ENCODE data around the gene NR1D1.

DNA sequence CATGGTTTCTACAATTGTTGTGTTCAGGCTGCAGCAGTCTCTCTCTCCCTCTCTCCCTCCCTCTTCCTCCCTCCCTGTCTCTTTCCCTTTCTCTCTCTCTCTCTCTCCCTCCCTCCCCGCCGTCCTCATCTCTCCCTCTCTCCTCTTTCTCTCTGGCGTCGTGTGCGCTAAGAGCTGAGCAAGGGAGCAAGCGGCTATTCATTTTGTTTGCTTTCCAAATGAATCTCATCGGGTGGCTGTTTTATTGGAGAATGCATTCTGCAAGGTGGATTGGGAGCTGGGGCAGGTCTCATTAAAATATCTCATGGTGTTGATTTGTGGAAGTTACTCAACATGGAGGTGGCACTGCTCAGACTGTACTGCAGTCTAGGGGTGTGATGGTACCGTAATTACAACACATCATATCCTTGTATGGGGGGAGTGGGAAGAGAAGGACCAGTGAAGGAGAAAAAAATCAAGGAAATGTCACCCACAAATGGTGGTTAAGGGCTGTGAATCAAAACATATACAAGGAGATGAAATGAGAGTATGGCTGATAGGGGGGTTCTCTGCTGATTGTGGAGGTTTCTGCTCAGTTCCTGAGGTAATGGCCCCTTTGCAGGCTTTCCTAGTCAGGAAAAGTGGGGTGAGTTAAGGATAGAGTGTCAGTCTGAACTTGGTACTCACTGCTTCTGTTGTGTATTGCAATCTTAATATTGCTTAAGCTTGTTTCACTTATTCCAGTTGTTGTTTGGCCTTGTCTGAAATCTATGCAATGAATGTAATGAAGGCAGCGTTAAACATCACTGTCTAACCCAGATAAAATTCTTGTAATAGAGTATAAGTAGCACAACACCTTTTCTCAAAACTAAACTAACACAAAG is 24.1 kb upstream of the NR1D1 start:
- no peak for TF ChIP-seq EZH2 (IDR thresholded peaks at IDR 0.05; ENCODE audit: low read depth)
- TF ChIP-seq, protein P1, sequence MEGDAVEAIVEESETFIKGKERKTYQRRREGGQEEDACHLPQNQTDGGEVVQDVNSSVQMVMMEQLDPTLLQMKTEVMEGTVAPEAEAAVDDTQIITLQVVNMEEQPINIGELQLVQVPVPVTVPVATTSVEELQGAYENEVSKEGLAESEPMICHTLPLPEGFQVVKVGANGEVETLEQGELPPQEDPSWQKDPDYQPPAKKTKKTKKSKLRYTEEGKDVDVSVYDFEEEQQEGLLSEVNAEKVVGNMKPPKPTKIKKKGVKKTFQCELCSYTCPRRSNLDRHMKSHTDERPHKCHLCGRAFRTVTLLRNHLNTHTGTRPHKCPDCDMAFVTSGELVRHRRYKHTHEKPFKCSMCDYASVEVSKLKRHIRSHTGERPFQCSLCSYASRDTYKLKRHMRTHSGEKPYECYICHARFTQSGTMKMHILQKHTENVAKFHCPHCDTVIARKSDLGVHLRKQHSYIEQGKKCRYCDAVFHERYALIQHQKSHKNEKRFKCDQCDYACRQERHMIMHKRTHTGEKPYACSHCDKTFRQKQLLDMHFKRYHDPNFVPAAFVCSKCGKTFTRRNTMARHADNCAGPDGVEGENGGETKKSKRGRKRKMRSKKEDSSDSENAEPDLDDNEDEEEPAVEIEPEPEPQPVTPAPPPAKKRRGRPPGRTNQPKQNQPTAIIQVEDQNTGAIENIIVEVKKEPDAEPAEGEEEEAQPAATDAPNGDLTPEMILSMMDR (conservative IDR thresholded peaks at IDR 0.05), result no peak
